GM21723 (cell line): Measurements from ENCODE around the gene RANBP10.
"Not testable (repeated sequence)": the region's sequence is repeated elsewhere in the genome, so short reads cannot be mapped to it uniquely, and the experiment has no call there.

Experiments used
- ATAC-seq: cut with Tn5 transposase; IDR thresholded peaks from one replicate; pipeline ENCODE4 v1.9.1; 2021; ENCODE audit warnings: mild to moderate bottlenecking, moderate library complexity; ENCODE audit not compliant: unreplicated experiment

Gene RANBP10

GRCh38 chr16:67806428-67807147 lies at the start of gene RANBP10, which contains the start of gene TSNAXIP1:
TSS of gene RANBP10 (minus strand) at chr16:67806560. CDS start at chr16:67806536, 24 bp downstream.
TSS of gene TSNAXIP1 (plus strand) at chr16:67806889. CDS start at chr16:67807150, 261 bp downstream.
- ATAC-seq = peak; percentile 93

GRCh38 chr16:67855789-67856188 lies 49.4 kb upstream of the RANBP10 start:
- ATAC-seq = no peak

- no peak for ATAC-seq
Measured at GRCh38 chr16:67853670-67854069, 47.3 kb upstream of the RANBP10 start.

- no peak for ATAC-seq
Measured at GRCh38 chr16:67848118-67848517, 41.8 kb upstream of the RANBP10 start.

- peak; percentile 44 for ATAC-seq
Measured at GRCh38 chr16:67847064-67847861, 40.9 kb upstream of the RANBP10 start, which contains the start of gene CENPT. TSS of gene CENPT (minus strand) at chr16:67847693. CDS start at chr16:67833859, 13,834 bp downstream.

- peak; percentile 58 for ATAC-seq
Measured at GRCh38 chr16:67846320-67847063, 40.1 kb upstream of the RANBP10 start, which contains the start of gene NUTF2. TSS of gene NUTF2 (plus strand) at chr16:67846933. CDS start at chr16:67865131, 18,198 bp downstream.

- ATAC-seq = no peak
Measured at GRCh38 chr16:67846063-67846319, 39.6 kb upstream of the RANBP10 start.

- no peak for ATAC-seq
Measured at GRCh38 chr16:67845291-67846062, 39.1 kb upstream of the RANBP10 start.

GRCh38 chr16:67844497-67844896 lies 38.1 kb upstream of the RANBP10 start:
- ATAC-seq = no peak

- no peak for ATAC-seq
Measured at GRCh38 chr16:67843343-67843765, 37.0 kb upstream of the RANBP10 start.

- ATAC-seq = peak; percentile 13
Measured at GRCh38 chr16:67842509-67843342, 36.4 kb upstream of the RANBP10 start.

GRCh38 chr16:67841816-67842508 lies 35.6 kb upstream of the RANBP10 start, which contains the start of gene THAP11:
TSS of gene THAP11 (plus strand) at chr16:67842320. CDS start at chr16:67842555, 235 bp downstream.
- ATAC-seq = peak; percentile 46

- no peak for ATAC-seq
Measured at GRCh38 chr16:67841198-67841815, 34.9 kb upstream of the RANBP10 start.

- ATAC-seq = no peak
Measured at GRCh38 chr16:67837811-67838210, 31.5 kb upstream of the RANBP10 start.

- ATAC-seq = not testable (repeated sequence)
Measured at GRCh38 chr16:67837190-67837589, 30.8 kb upstream of the RANBP10 start.

- ATAC-seq = no peak
Measured at GRCh38 chr16:67834242-67834614, 27.9 kb upstream of the RANBP10 start.

- ATAC-seq = peak; percentile 96
Measured at GRCh38 chr16:67833415-67834241, 27.3 kb upstream of the RANBP10 start.

- no peak for ATAC-seq
Measured at GRCh38 chr16:67833030-67833414, 26.7 kb upstream of the RANBP10 start.
